OCI-LY3 (cell line): ENCODE data around the gene ADGRG7.

ENCODE experiments used
- H2AFZ ChIP-seq: fragments of 200-600, 300-600 bp; shearing (Covaris generic); 2 replicates; pipeline ENCODE4 v1.6.0; 2014; ENCODE audit warnings: antibody characterized with exemption, low read depth, low read length
- H3K27ac ChIP-seq: fragments of 200-600, 300-600 bp; sonication (generic); 2 replicates; pipeline ENCODE4 v1.5.1; 2014; ENCODE audit warnings: mild to moderate bottlenecking, low read length, moderate library complexity, mixed read lengths
- H3K27me3 ChIP-seq: fragments of 200-600, 300-600 bp; sonication (generic); 2 replicates; pipeline ENCODE4 v1.6.1; 2014; ENCODE audit warnings: low read depth, low read length, mixed read lengths
- H3K36me3 ChIP-seq: fragments of 200-600, 300-600 bp; sonication (generic); replicated peaks from 2 replicates; pipeline ENCODE3; 2014; ENCODE audit warnings: low read depth, low read length, mixed read lengths
- H3K4me1 ChIP-seq: fragments of 300-600, 200-600 bp; sonication (generic); 2 replicates; pipeline ENCODE4 v1.6.1; 2014; ENCODE audit warnings: low read length, mixed read lengths
- H3K4me2 ChIP-seq: fragments of 200-600, 300-600 bp; sonication (generic); 2 replicates; pipeline ENCODE4 v1.6.1; 2014; ENCODE audit warnings: low read length, mixed read lengths
- H3K4me3 ChIP-seq: fragments of 300-600, 200-600 bp; sonication (generic); 2 replicates; pipeline ENCODE4 v1.5.1; 2014; ENCODE audit warnings: antibody characterized with exemption, mild to moderate bottlenecking, low read length, moderate library complexity
- H3K79me2 ChIP-seq: fragments of 300-600, 200-600 bp; shearing (Covaris generic); 2 replicates; pipeline ENCODE4 v1.6.1; 2014; ENCODE audit warnings: mild to moderate bottlenecking, low read length, mixed read lengths
- H3K9ac ChIP-seq: fragments of 300-600, 200-600 bp; shearing (Covaris generic); 2 replicates; pipeline ENCODE4 v1.6.0; 2014; ENCODE audit warnings: mild to moderate bottlenecking, low read length, moderate library complexity
- H3K9me3 ChIP-seq: fragments of 200-600, 300-600 bp; shearing (Covaris generic); 2 replicates; pipeline ENCODE4 v1.6.1; 2014; ENCODE audit warnings: low read length, mixed read lengths; ENCODE audit not compliant: insufficient read depth
- H4K20me1 ChIP-seq: fragments of 200-600, 300-600 bp; sonication (generic); 2 replicates; pipeline ENCODE4 v1.6.1; 2016; ENCODE audit warnings: low read length, mixed read lengths; ENCODE audit not compliant: insufficient read depth
- EZH2phosphoT487 ChIP-seq: fragments of 200-600 bp; shearing (Covaris generic); IDR thresholded peaks from 2 replicates; pipeline ENCODE4 v1.6.1; 2018; ENCODE audit warnings: antibody characterized with exemption, mixed run types, low read depth
- TF ChIP-seq, protein P1 (sequence below): fragments of 200-600, 300-600 bp; sonication (generic); IDR thresholded peaks from 2 replicates; pipeline ENCODE4 v1.5.1; 2014; ENCODE audit warnings: antibody characterized with exemption, low read length, low read depth

ADGRG7 gene

DNA sequence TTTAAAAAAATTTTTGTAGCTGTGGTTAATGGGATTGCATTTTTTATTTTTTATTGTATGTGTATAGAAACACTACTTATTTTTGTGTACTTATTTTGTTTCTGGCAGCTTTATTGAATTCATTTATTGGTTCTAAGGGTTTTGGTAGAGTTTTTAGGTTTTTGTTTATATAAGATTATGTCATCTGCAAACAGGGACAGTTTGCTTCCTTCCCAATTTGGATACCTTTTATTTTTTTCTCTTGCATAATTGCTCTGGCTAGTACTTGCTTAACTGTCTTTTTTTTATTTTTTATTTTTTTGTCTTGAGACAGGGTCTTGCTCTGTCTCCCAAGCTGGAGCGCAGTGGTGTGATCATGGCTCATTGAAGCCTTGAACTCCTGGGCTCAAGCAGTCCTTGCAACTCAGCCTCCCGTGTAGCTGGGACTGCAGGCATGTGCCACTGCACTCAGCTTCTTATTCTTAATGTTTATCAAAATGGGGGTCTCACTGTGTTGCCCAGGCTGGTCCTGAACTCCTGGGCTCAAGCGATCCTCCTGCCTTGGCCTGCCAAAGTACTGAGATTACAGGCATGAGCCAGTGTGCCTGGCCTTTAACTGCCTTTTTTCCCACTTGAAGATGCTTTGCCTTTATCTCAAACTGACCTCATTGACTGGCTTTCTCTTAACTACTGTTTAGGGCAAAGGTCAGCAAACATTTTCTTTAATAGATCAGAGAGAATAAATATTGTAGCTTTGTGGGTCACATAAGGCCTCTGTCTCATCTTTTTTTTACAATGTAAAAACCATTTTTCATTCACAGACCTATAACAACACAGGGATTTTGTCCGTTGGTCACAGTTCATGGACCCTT lies 108.5 kb downstream of the ADGRG7 start:
- no peak overlapping the region for H3K4me2 ChIP-seq
- TF ChIP-seq, protein P1, sequence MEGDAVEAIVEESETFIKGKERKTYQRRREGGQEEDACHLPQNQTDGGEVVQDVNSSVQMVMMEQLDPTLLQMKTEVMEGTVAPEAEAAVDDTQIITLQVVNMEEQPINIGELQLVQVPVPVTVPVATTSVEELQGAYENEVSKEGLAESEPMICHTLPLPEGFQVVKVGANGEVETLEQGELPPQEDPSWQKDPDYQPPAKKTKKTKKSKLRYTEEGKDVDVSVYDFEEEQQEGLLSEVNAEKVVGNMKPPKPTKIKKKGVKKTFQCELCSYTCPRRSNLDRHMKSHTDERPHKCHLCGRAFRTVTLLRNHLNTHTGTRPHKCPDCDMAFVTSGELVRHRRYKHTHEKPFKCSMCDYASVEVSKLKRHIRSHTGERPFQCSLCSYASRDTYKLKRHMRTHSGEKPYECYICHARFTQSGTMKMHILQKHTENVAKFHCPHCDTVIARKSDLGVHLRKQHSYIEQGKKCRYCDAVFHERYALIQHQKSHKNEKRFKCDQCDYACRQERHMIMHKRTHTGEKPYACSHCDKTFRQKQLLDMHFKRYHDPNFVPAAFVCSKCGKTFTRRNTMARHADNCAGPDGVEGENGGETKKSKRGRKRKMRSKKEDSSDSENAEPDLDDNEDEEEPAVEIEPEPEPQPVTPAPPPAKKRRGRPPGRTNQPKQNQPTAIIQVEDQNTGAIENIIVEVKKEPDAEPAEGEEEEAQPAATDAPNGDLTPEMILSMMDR, result no peak
- no peak for TF ChIP-seq EZH2phosphoT487
- no peak overlapping the region for H3K27ac ChIP-seq
- H3K4me3 ChIP-seq, result no peak overlapping the region
- H3K9ac ChIP-seq, result no peak overlapping the region
- H3K4me1 ChIP-seq, result no peaks in the 10 kb centered on the region
- H2AFZ ChIP-seq, result no peak overlapping the region
- H3K79me2 ChIP-seq, result peaks cover 92% of the 10 kb centered on the region
- no peaks in the 10 kb centered on the region for H3K27me3 ChIP-seq
- H3K36me3 ChIP-seq, result peaks cover 73% of the 10 kb centered on the region
- H3K9me3 ChIP-seq, result no peaks in the 10 kb centered on the region
- H4K20me1 ChIP-seq, result peaks cover 79% of the 10 kb centered on the region

DNA sequence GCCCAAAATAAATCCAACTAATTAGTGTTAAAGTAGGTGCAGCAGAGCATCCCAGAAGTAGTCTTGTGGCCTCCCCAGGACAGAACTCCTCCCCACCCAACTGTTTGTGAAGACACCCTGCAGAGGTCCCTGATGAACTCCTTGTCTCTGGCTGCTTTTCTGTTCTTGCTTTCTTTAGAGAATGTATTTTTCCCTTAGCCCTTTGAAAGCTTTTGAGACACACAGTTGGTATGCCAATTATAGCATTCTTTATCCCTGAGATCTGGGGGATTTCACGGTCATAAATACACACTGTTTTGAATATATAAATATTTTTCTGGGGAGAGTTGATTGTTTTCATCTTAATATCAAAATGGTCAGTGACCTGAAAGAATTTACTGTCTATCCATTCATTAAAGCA lies 109.7 kb downstream of the ADGRG7 start:
- H3K36me3 ChIP-seq, result peaks cover 81% of the 10 kb centered on the region
- TF ChIP-seq, protein P1, result no peak
- no peak for TF ChIP-seq EZH2phosphoT487
- H3K4me2 ChIP-seq, result no peak overlapping the region
- no peak overlapping the region for H3K27ac ChIP-seq
- H3K4me3 ChIP-seq, result no peak overlapping the region
- no peak overlapping the region for H2AFZ ChIP-seq
- H3K9me3 ChIP-seq, result no peaks in the 10 kb centered on the region
- no peaks in the 10 kb centered on the region for H3K4me1 ChIP-seq
- peaks cover 92% of the 10 kb centered on the region for H3K79me2 ChIP-seq
- H4K20me1 ChIP-seq, result peaks cover 67% of the 10 kb centered on the region
- H3K9ac ChIP-seq, result no peak overlapping the region
- H3K27me3 ChIP-seq, result no peaks in the 10 kb centered on the region

- no peak overlapping the region for H3K4me3 ChIP-seq
- H2AFZ ChIP-seq, result no peak overlapping the region
- H4K20me1 ChIP-seq, result peaks cover 54% of the 10 kb centered on the region
- no peak overlapping the region for H3K27ac ChIP-seq
- H3K4me1 ChIP-seq, result no peaks in the 10 kb centered on the region
- no peaks in the 10 kb centered on the region for H3K9me3 ChIP-seq
- peaks cover 87% of the 10 kb centered on the region for H3K79me2 ChIP-seq
- H3K4me2 ChIP-seq, result no peak overlapping the region
- no peaks in the 10 kb centered on the region for H3K27me3 ChIP-seq
- H3K9ac ChIP-seq, result no peak overlapping the region
- peaks cover 75% of the 10 kb centered on the region for H3K36me3 ChIP-seq
- TF ChIP-seq, protein P1, result no peak
- TF ChIP-seq EZH2phosphoT487, result no peak
Measured at GRCh38 chr3:100720426-100720825, 111.0 kb downstream of the ADGRG7 start.

- Histone ChIP-seq H3K79me2 (peaks cover 77% of the 10 kb centered on the region), H3K4me2 (no peak overlapping the region), H3K9me3 (no peaks in the 10 kb centered on the region), H3K9ac (no peak overlapping the region), H3K4me3 (no peak overlapping the region), H3K27me3 (no peaks in the 10 kb centered on the region), H3K4me1 (no peaks in the 10 kb centered on the region), H3K36me3 (peaks cover 63% of the 10 kb centered on the region), H2AFZ (no peak overlapping the region), H3K27ac (no peak overlapping the region), H4K20me1 (peaks cover 31% of the 10 kb centered on the region)
- no peak for TF ChIP-seq EZH2phosphoT487
- TF ChIP-seq, protein P1, result no peak
Measured at GRCh38 chr3:100725935-100726513, 116.6 kb downstream of the ADGRG7 start.
